HG03064 (cell line): ENCODE measurements around the gene PARD6B.
"Not testable (repeated sequence)": the region's sequence is repeated elsewhere in the genome, so short reads cannot be mapped to it uniquely, and the experiment has no call there.

ENCODE experiments used
- ATAC-seq: cut with Tn5 transposase; IDR thresholded peaks from one replicate; pipeline ENCODE4 v1.9.1; 2021; ENCODE audit warnings: low read depth; ENCODE audit not compliant: unreplicated experiment

Gene PARD6B

GRCh38 chr20:50771419-50772080, 40.2 kb downstream of the PARD6B start:
- not testable (repeated sequence) for ATAC-seq

- no peak for ATAC-seq
Observed at GRCh38 chr20:50772420-50773185, 41.2 kb downstream of the PARD6B start.

GRCh38 chr20:50774515-50774914, 43.1 kb downstream of the PARD6B start:
- ATAC-seq, result no peak

- ATAC-seq, result no peak
Observed at GRCh38 chr20:50776122-50776817, 44.9 kb downstream of the PARD6B start.

GRCh38 chr20:50777373-50777772, 46.0 kb downstream of the PARD6B start:
- ATAC-seq, result no peak

- not testable (repeated sequence) for ATAC-seq
Observed at GRCh38 chr20:50778994-50779393, 47.6 kb downstream of the PARD6B start.

- ATAC-seq, result no peak
Observed at GRCh38 chr20:50783390-50783789, 52.0 kb downstream of the PARD6B start.

- ATAC-seq, result no peak
Observed at GRCh38 chr20:50783903-50784302, 52.5 kb downstream of the PARD6B start.

GRCh38 chr20:50784464-50784863, 53.1 kb downstream of the PARD6B start:
- no peak for ATAC-seq

GRCh38 chr20:50786703-50787102, 55.3 kb downstream of the PARD6B start:
- ATAC-seq, result no peak

- ATAC-seq, result no peak
Observed at GRCh38 chr20:50787181-50787580, 55.8 kb downstream of the PARD6B start.

- ATAC-seq, result no peak
Observed at GRCh38 chr20:50788045-50788991, 56.9 kb downstream of the PARD6B start.

GRCh38 chr20:50789968-50790650, 58.7 kb downstream of the PARD6B start:
- ATAC-seq, result no peak

GRCh38 chr20:50790651-50791277, 59.4 kb downstream of the PARD6B start:
- peak; percentile 47 for ATAC-seq

- ATAC-seq, result no peak
Observed at GRCh38 chr20:50792708-50793574, 61.6 kb downstream of the PARD6B start.

GRCh38 chr20:50793575-50794016, 62.2 kb downstream of the PARD6B start:
- not testable (repeated sequence) for ATAC-seq

- ATAC-seq, result no peak
Observed at GRCh38 chr20:50794181-50794845, 62.9 kb downstream of the PARD6B start.
